HS-5 (cell line): ENCODE data around the gene GNB1L.

Experiments used
- DNase-seq: peaks from one replicate; pipeline ENCODE4 v3.0.0-alpha.2; 2012; ENCODE audit warnings: low read depth

GNB1L gene

GRCh38 chr22:19733755-19734154 is 120.9 kb downstream of the GNB1L start:
- no peak for DNase-seq
